ENCODE results near the gene F11.
"Not testable (repeated sequence)": the region's sequence is repeated elsewhere in the genome, so short reads cannot be mapped to it uniquely, and the experiment has no call there.

Gene F11

GRCh38 chr4:186250760-186251159 lies 15.2 kb upstream of the F11 start:
- no peak for DNase-seq

- no peak for DNase-seq
These were observed 10.9 kb upstream of the F11 start for GRCh38 chr4:186255122-186255521.

- DNase-seq, result no peak
These were observed 7.7 kb upstream of the F11 start for GRCh38 chr4:186258216-186258811.

- DNase-seq, result no peak
These were observed 5.9 kb upstream of the F11 start for GRCh38 chr4:186260117-186260503.

GRCh38 chr4:186260504-186261448 lies 5.2 kb upstream of the F11 start:
- DNase-seq, result no peak

GRCh38 chr4:186264660-186265059 lies 1.3 kb upstream of the F11 start:
- no peak for DNase-seq

GRCh38 chr4:186265250-186265649 lies 739 bp upstream of the F11 start:
- DNase-seq, result not testable (repeated sequence)

GRCh38 chr4:186266729-186267456 lies 904 bp downstream of the F11 start:
- DNase-seq, result no peak

- no peak for DNase-seq
These were observed 5.2 kb downstream of the F11 start for GRCh38 chr4:186271081-186271678.

- no peak for DNase-seq
These were observed 6.9 kb downstream of the F11 start for GRCh38 chr4:186272699-186273391.

GRCh38 chr4:186273392-186273789 lies 7.4 kb downstream of the F11 start:
- DNase-seq, result not testable (repeated sequence)

- no peak for DNase-seq
These were observed 17.3 kb downstream of the F11 start for GRCh38 chr4:186283311-186283710.

- no peak for DNase-seq
These were observed 19.2 kb downstream of the F11 start for GRCh38 chr4:186285147-186285546.

GRCh38 chr4:186286581-186286980 lies 20.6 kb downstream of the F11 start:
- DNase-seq, result no peak

- DNase-seq, result no peak
These were observed 25.4 kb downstream of the F11 start for GRCh38 chr4:186291256-186291890.

- DNase-seq, result no peak
These were observed 28.2 kb downstream of the F11 start for GRCh38 chr4:186294160-186294559.

GRCh38 chr4:186296481-186296880 lies 30.5 kb downstream of the F11 start:
- DNase-seq, result no peak

GRCh38 chr4:186297013-186297645 lies 31.1 kb downstream of the F11 start:
- no peak for DNase-seq

- no peak for DNase-seq
These were observed 32.1 kb downstream of the F11 start for GRCh38 chr4:186298031-186298647.

- no peak for DNase-seq
These were observed 33.3 kb downstream of the F11 start for GRCh38 chr4:186299291-186299690.
